ENCODE measurements around the gene PCGF3. TPM values are rescaled to one million over a fixed set of nuclear protein-coding genes. Genes with fewer than 3 reads are reported as not detected.

Gene PCGF3
- total and polyA plus RNA-seq, 9 of the 15 experiments (the other 6 are each of a cell fraction or from before 2014, with no cell fraction given): 2.6 to 46.1 (median 20.3) TPM

GRCh38 chr4:791898-792625 lies 86.4 kb downstream of the PCGF3 start:
- intact Hi-C loops (cut with micrococcal nuclease) (no loop called here), in situ Hi-C loops (cut with MboI) (no loop called here)
- H3K9me1 ChIP-seq (ENCODE audit: control insufficient read depth, insufficient read depth, low read length): no peaks in the 10 kb centered on the region
- H3K27ac ChIP-seq (ENCODE audit: extremely low read depth, low read depth, low read length): no peak overlapping the region
- FAIRE-seq (no peak), ATAC-seq (peak; percentile 66), DNase-seq (ENCODE audit: extremely low read depth in 1 of 4, low spot score in 3 of 4) (peak in 3 of 4 experiments; percentile 43 to 54 (median 46))
- no peak overlapping the region for H3K4me2 ChIP-seq (ENCODE audit: insufficient read depth, low read length)
- ChIA-PET POLR2A (interaction anchor here (1.9 kb wide), 1 partner anchor 10 kb away, joined by 7 read pairs; no protein-coding TSS in a partner anchor), CTCF (ENCODE audit: low intra/inter-chr PET ratio) (no interaction called here)
- no peak overlapping the region for H2AFZ ChIP-seq (ENCODE audit: low read depth, low read length)
- 34% methylated on average over 33 of the region's 50 CpGs for WGBS (ENCODE audit: insufficient coverage, low coverage, missing lambda C conversion rate)
- H4K20me1 ChIP-seq (replicated peaks; ENCODE audit: control insufficient read depth, insufficient read depth, low read length): 0 out of 2 replicates have a peak, but pooled peaks cover 3% of the 10 kb centered on the region
- peak overlapping the region in 1 of 2 experiments; percentile 52; a peak in 2 of 4 replicates for H3K9ac ChIP-seq (ENCODE audit: insufficient read depth in 1 of 2, low read depth in 2 of 2, low read length in 2 of 2)
- H3K9me3 ChIP-seq (replicated peaks; ENCODE audit: control insufficient read depth, insufficient read depth, low read depth, low read length): no peaks in the 10 kb centered on the region
- no peaks in the 10 kb centered on the region for H3K36me3 ChIP-seq (ENCODE audit: control insufficient read depth, insufficient read depth, low read length)
- H3K79me2 ChIP-seq (ENCODE audit: control insufficient read depth, insufficient read depth, low read length): no peaks in the 10 kb centered on the region
- peaks cover 0 to 80% of the 10 kb centered on the region in 2 experiments; a peak in 3 of 5 replicates for H3K4me1 ChIP-seq (replicated peaks in 1 of 2; ENCODE audit: control insufficient read depth in 2 of 2, insufficient read depth in 2 of 2, low read length in 2 of 2)
- no TSS peak for BruUV-seq (replicated peaks)
- no peak overlapping the region for H3K4me3 ChIP-seq
- peaks cover 15 to 40% of the 10 kb centered on the region in 2 experiments for H3K27me3 ChIP-seq (ENCODE audit: control insufficient read depth in 2 of 2, insufficient read depth in 2 of 2, low read length in 2 of 2)
- TF ChIP-seq NCOR1 (IDR thresholded peaks at IDR 0.05) (no peak), GTF2F1 (IDR thresholded peaks at IDR 0.05; ENCODE audit: low read depth, low read length) (no peak), MCM7 (IDR thresholded peaks at IDR 0.05) (no peak), DDX20 (tag; IDR thresholded peaks at IDR 0.05; ENCODE audit: low read depth) (no peak), ZNF445 (CRISPR knock-in tag; IDR thresholded peaks at IDR 0.05; ENCODE audit: low read depth) (no peak), CTCF (IDR thresholded peaks at IDR 0.05 in 2 of 3, conservative IDR thresholded peaks at IDR 0.05 in 1 of 3; ENCODE audit: insufficient read depth in 2 of 3, low read depth in 1 of 3, low read length in 3 of 3) (peak in 1 of 3 experiments; percentile 19; a peak in 1 of 6 replicates), YY1 (IDR thresholded peaks at IDR 0.05; ENCODE audit: borderline replicate concordance in 1 of 3, control insufficient read depth in 1 of 3, extremely low read depth in 1 of 3, insufficient read depth in 3 of 3, insufficient read length in 1 of 3, insufficient replicate concordance in 2 of 3, low read depth in 1 of 3, low read length in 2 of 3) (peak in 2 of 3 experiments; percentile 46 to 71), PYGO2 (tag; IDR thresholded peaks at IDR 0.05) (no peak), ZNF561 (CRISPR knock-in tag; conservative IDR thresholded peaks at IDR 0.05) (no peak), HES1 (IDR thresholded peaks at IDR 0.05; ENCODE audit: low read depth) (no peak), RBM17 (IDR thresholded peaks at IDR 0.05; ENCODE audit: borderline replicate concordance, low read depth, low read length) (no peak), E2F6 (IDR thresholded peaks at IDR 0.05; ENCODE audit: borderline replicate concordance in 1 of 2, extremely low read depth in 1 of 2, insufficient read depth in 1 of 2, insufficient read length in 1 of 2, low read depth in 1 of 2, low read length in 1 of 2, poor library complexity in 1 of 2, severe bottlenecking in 1 of 2) (peak in 1 of 2 experiments; percentile 34), ATF6 (CRISPR knock-in tag; IDR thresholded peaks at IDR 0.05) (no peak), SMARCA4 (IDR thresholded peaks at IDR 0.05) (no peak), ZNF184 (CRISPR knock-in tag; IDR thresholded peaks at IDR 0.05) (no peak)

All from K562 (cell line).